Thyroid gland (tissue), 4 donors: Measurements from ENCODE around the gene CMSS1.

ENCODE experiments used
- POLR2A ChIP-seq, 2 donors: fragments of 450-650 bp; IDR thresholded peaks; one replicate each; pipeline ENCODE4 v1.6.1; 2017; ENCODE audit warnings: antibody characterized with exemption in 2 of 2, mild to moderate bottlenecking in 2 of 2, moderate library complexity in 1 of 2
- TF ChIP-seq, protein P1 (sequence below), 6 experiments: fragments of 200-600 bp in 3 of 6; fragments of 450-650 bp in 3 of 6; sonication (generic) in 3 of 6; IDR thresholded peaks; one replicate each; pipeline ENCODE4 v1.5.1; 2016 to 2019; ENCODE audit warnings: antibody characterized with exemption in 6 of 6, mild to moderate bottlenecking in 2 of 6, inconsistent platforms in 1 of 6, moderate library complexity in 1 of 6

DNA sequence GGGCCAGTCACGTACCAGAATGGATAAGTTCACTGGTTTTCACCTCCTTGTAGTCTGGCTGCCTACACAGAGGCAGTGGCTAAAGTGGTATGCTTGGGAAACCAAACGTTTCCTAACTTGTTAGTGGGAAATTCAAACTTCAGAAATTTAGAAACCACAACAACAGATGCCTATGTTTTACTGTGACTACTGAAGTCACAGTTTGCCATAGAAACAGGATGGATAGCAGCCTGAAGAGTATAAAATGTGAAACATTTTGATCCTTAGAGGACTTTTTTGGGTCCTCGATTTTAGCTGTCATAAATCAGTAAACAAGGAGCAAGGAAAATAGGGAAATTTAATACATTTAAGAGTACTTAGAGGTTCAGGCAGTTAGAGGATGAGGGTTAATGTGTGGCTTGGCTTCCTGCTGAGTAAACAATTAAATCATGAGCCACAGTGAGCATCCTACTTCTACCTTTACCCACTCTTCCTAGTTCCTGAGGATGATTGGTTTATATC, 48.6 kb downstream of the CMSS1 start:
- TF ChIP-seq, protein P1, sequence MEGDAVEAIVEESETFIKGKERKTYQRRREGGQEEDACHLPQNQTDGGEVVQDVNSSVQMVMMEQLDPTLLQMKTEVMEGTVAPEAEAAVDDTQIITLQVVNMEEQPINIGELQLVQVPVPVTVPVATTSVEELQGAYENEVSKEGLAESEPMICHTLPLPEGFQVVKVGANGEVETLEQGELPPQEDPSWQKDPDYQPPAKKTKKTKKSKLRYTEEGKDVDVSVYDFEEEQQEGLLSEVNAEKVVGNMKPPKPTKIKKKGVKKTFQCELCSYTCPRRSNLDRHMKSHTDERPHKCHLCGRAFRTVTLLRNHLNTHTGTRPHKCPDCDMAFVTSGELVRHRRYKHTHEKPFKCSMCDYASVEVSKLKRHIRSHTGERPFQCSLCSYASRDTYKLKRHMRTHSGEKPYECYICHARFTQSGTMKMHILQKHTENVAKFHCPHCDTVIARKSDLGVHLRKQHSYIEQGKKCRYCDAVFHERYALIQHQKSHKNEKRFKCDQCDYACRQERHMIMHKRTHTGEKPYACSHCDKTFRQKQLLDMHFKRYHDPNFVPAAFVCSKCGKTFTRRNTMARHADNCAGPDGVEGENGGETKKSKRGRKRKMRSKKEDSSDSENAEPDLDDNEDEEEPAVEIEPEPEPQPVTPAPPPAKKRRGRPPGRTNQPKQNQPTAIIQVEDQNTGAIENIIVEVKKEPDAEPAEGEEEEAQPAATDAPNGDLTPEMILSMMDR (IDR thresholded peaks at IDR 0.05) = no peak
- no peak for TF ChIP-seq POLR2A (IDR thresholded peaks at IDR 0.05)
